H9 (cell line): ENCODE measurements around the gene SPPL3. TPM values are rescaled to one million over a fixed set of nuclear protein-coding genes. Genes with fewer than 3 reads are reported as not detected.

Source experiments
- DNase-seq: peaks from one replicate; pipeline ENCODE4 v3.0.0-alpha.2; 2017
- H2AFZ ChIP-seq: one replicate; pipeline ENCODE4 v1.6.1; 2013; ENCODE audit warnings: mild to moderate bottlenecking, low read length, control low read depth, moderate library complexity
- H2AK5ac ChIP-seq: 2 replicates; pipeline ENCODE4 v1.6.1; 2013; ENCODE audit warnings: low read length, control low read depth, mixed read lengths; ENCODE audit not compliant: insufficient read length
- H2BK120ac ChIP-seq: one replicate; pipeline ENCODE4 v1.6.1; 2013; ENCODE audit warnings: low read depth, mild to moderate bottlenecking, low read length, control low read depth, inconsistent platforms; ENCODE audit not compliant: poor library complexity, severe bottlenecking
- H2BK12ac ChIP-seq: 2 replicates; pipeline ENCODE4 v1.6.1; 2013; ENCODE audit warnings: low read length, control low read depth, mixed read lengths, low read depth; ENCODE audit not compliant: insufficient read length
- H2BK15ac ChIP-seq: 2 replicates; pipeline ENCODE4 v1.6.1; 2013; ENCODE audit warnings: low read depth, low read length, control low read depth
- H2BK20ac ChIP-seq: one replicate; pipeline ENCODE4 v1.6.1; 2013; ENCODE audit warnings: low read depth, mild to moderate bottlenecking, low read length, control low read depth, inconsistent platforms; ENCODE audit not compliant: poor library complexity, severe bottlenecking
- H2BK5ac ChIP-seq: 2 replicates; pipeline ENCODE4 v1.6.1; 2013; ENCODE audit warnings: low read length, control low read depth, mixed read lengths; ENCODE audit not compliant: insufficient read length
- H3K14ac ChIP-seq: 2 replicates; pipeline ENCODE4 v1.6.1; 2013; ENCODE audit warnings: low read length, control low read depth; ENCODE audit not compliant: insufficient read depth
- H3K18ac ChIP-seq: 2 replicates; pipeline ENCODE4 v1.6.1; 2013; ENCODE audit warnings: low read depth, mild to moderate bottlenecking, mixed read lengths, low read length, control low read depth; ENCODE audit not compliant: insufficient read length
- H3K23ac ChIP-seq: 2 replicates; pipeline ENCODE4 v1.6.1; 2013; ENCODE audit warnings: low read length, control low read depth, mixed read lengths, low read depth; ENCODE audit not compliant: insufficient read length
- H3K23me2 ChIP-seq: 2 replicates; pipeline ENCODE4 v1.6.1; 2013; ENCODE audit warnings: low read depth, mild to moderate bottlenecking, mixed read lengths, low read length, control low read depth; ENCODE audit not compliant: insufficient read length, poor library complexity, severe bottlenecking
- H3K27ac ChIP-seq: 2 replicates; pipeline ENCODE4 v1.5.1; 2013; ENCODE audit warnings: low read length, control low read depth, mixed read lengths, low read depth; ENCODE audit not compliant: insufficient read length
- H3K27me3 ChIP-seq: 2 replicates; pipeline ENCODE4 v1.6.1; 2013; ENCODE audit warnings: low read length, control low read depth, inconsistent platforms; ENCODE audit not compliant: insufficient read depth
- H3K4ac ChIP-seq: 2 replicates; pipeline ENCODE4 v1.6.1; 2013; ENCODE audit warnings: low read depth, mild to moderate bottlenecking, control low read depth, inconsistent platforms, low read length, moderate library complexity
- H3K4me1 ChIP-seq: 2 replicates; pipeline ENCODE4 v1.6.1; 2013; ENCODE audit warnings: low read length, control low read depth, inconsistent platforms; ENCODE audit not compliant: insufficient read depth
- H3K4me2 ChIP-seq: 2 replicates; pipeline ENCODE4 v1.6.1; 2013; ENCODE audit warnings: low read length, control low read depth, mixed read lengths; ENCODE audit not compliant: insufficient read length, insufficient read depth
- H3K56ac ChIP-seq: 2 replicates; pipeline ENCODE4 v1.6.1; 2013; ENCODE audit warnings: low read depth, mild to moderate bottlenecking, mixed read lengths, low read length, control low read depth; ENCODE audit not compliant: insufficient read length
- H3K79me1 ChIP-seq: 2 replicates; pipeline ENCODE4 v1.6.1; 2013; ENCODE audit warnings: low read depth, mild to moderate bottlenecking, moderate library complexity, low read length, control low read depth, inconsistent platforms; ENCODE audit not compliant: insufficient read depth, poor library complexity, severe bottlenecking
- H3K79me2 ChIP-seq: 2 replicates; pipeline ENCODE4 v1.6.1; 2013; ENCODE audit warnings: low read length, control low read depth, inconsistent platforms; ENCODE audit not compliant: insufficient read depth
- H3K9ac ChIP-seq: 2 replicates; pipeline ENCODE4 v1.6.1; 2013; ENCODE audit warnings: low read length, control low read depth, mixed read lengths; ENCODE audit not compliant: insufficient read length; ENCODE audit errors: extremely low read depth
- H3K9me3 ChIP-seq: one replicate; pipeline ENCODE4 v1.6.1; 2013; ENCODE audit warnings: low read depth, low read length, inconsistent platforms; ENCODE audit not compliant: control insufficient read depth
- H3T11ph ChIP-seq: one replicate; pipeline ENCODE4 v1.6.1; 2013; ENCODE audit warnings: mild to moderate bottlenecking, low read length, control low read depth, inconsistent platforms
- H4K20me1 ChIP-seq: one replicate; pipeline ENCODE4 v1.6.1; 2013; ENCODE audit not compliant: control insufficient read depth, insufficient read length, insufficient read depth
- H4K5ac ChIP-seq: 2 replicates; pipeline ENCODE4 v1.6.1; 2013; ENCODE audit warnings: low read depth, mild to moderate bottlenecking, mixed read lengths, low read length, control low read depth; ENCODE audit not compliant: insufficient read length
- H4K8ac ChIP-seq: replicated peaks from 2 replicates; pipeline ENCODE4 v1.6.1; 2013; ENCODE audit warnings: low read length, control low read depth, mixed read lengths, low read depth; ENCODE audit not compliant: insufficient read length
- H4K91ac ChIP-seq: 2 replicates; pipeline ENCODE4 v1.6.1; 2013; ENCODE audit warnings: low read depth, mild to moderate bottlenecking, moderate library complexity, mixed read lengths, low read length, control low read depth; ENCODE audit not compliant: insufficient read length
- H3K27ac Mint-ChIP-seq, 3 experiments: 2 replicates in 2 of 3; 3 replicates in 1 of 3; pipeline ENCODE4 v1.8.0; 2020 to 2021; ENCODE audit warnings: mixed read lengths in 3 of 3, mild to moderate bottlenecking in 1 of 3, moderate library complexity in 1 of 3
- H3K27me3 Mint-ChIP-seq: 2 replicates; pipeline ENCODE4 v1.8.0; 2021; ENCODE audit warnings: low read depth, mild to moderate bottlenecking, moderate library complexity, mixed read lengths
- H3K36me3 Mint-ChIP-seq, 3 experiments: 2 replicates in 2 of 3; 3 replicates in 1 of 3; pipeline ENCODE4 v1.8.0; 2020 to 2021; ENCODE audit warnings: low read depth in 3 of 3, mixed read lengths in 3 of 3; ENCODE audit not compliant: insufficient read depth in 1 of 3
- H3K4me1 Mint-ChIP-seq, 2 experiments: 2 replicates each; pipeline ENCODE4 v1.8.0; 2020; ENCODE audit warnings: mixed read lengths in 2 of 2
- H3K4me3 Mint-ChIP-seq, 2 experiments: 2 replicates in 1 of 2; 3 replicates in 1 of 2; pipeline ENCODE4 v1.8.0; 2020 to 2021; ENCODE audit warnings: mild to moderate bottlenecking in 2 of 2, mixed read lengths in 2 of 2, moderate library complexity in 1 of 2
- H3K9me3 Mint-ChIP-seq, 2 experiments: 2 replicates in 1 of 2; 3 replicates in 1 of 2; pipeline ENCODE4 v1.8.0; 2020; ENCODE audit warnings: mild to moderate bottlenecking in 2 of 2, mixed read lengths in 2 of 2, moderate library complexity in 1 of 2
- WGBS: extraction: QIAGEN DNeasy Blood & Tissue Kit; methylation state at CpG from one replicate; pipeline ENCODE4 v1.1.7; 2013; ENCODE audit warnings: missing lambda C conversion rate, low lambda C conversion rate, mixed read lengths; ENCODE audit not compliant: insufficient read length; ENCODE audit errors: extremely low coverage; 5-methylcytosine and 5-hydroxymethylcytosine counted together
- total RNA-seq: library from RNA; stranded (reverse); gene quantifications from 2 replicates; pipeline ENCODE4 v1.2.1, GENCODE V29; 2021
- TF ChIP-seq, protein P1 (sequence below): fragments of 200-600 bp; sonication (generic); conservative IDR thresholded peaks from 3 replicates; pipeline ENCODE4 v1.8.0; 2021; ENCODE audit warnings: antibody characterized with exemption, mild to moderate bottlenecking

The SPPL3 gene
- total RNA-seq, 1 experiment from 2014 or later = 46.3 TPM

DNA sequence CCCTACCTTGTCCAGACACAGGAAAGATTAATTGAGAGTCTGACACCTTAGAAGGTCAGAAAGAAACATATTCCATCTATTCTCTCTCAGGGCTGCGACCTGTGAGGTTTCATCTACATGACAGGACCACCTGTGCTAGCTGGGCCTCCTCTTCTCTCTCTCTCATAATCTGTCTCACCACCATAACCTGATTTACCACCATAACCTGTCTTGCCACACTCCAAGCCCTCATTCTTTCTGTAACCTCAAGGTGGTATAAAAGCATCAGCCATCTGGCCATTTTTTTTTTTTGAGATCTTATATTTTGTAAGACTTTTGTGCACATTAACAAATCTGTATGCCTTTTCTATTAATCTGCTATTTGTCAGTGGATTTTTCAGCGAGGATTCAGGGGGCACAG is 103.0 kb downstream of the SPPL3 start:
- Histone ChIP-seq H2AFZ (no peak overlapping the region), H2BK120ac (no peak overlapping the region), H3K27ac (no peak overlapping the region), H3K56ac (no peak overlapping the region), H4K5ac (no peak overlapping the region), H3K23ac (no peak overlapping the region), H2AK5ac (no peak overlapping the region), H3K4me2 (no peak overlapping the region), H2BK12ac (no peak overlapping the region), H2BK5ac (no peak overlapping the region), H3K4ac (no peak overlapping the region), H3K23me2 (no peaks in the 10 kb centered on the region), H3K9me3 (no peaks in the 10 kb centered on the region), H3K9ac (no peak overlapping the region), H2BK20ac (no peak overlapping the region), H3K4me1 (peaks cover 5% of the 10 kb centered on the region; the same call in 1 of the 2 replicates), H2BK15ac (no peak overlapping the region), H3K79me1 (no peaks in the 10 kb centered on the region), H3K27me3 (no peaks in the 10 kb centered on the region), H4K20me1 (no peaks in the 10 kb centered on the region), H3K79me2 (no peaks in the 10 kb centered on the region), H3K18ac (no peak overlapping the region), H3T11ph (no peak overlapping the region), H4K8ac (no peak overlapping the region), H4K91ac (no peak overlapping the region), H3K14ac (no peak overlapping the region)
- Mint-ChIP-seq H3K9me3 (peaks cover 10% of the 10 kb centered on the region in 2 experiments), H3K27me3 (no peaks in the 10 kb centered on the region), H3K4me1 (peaks cover 23 to 26% of the 10 kb centered on the region in 2 experiments), H3K36me3 (peaks cover 3 to 11% (median 5%) of the 10 kb centered on the region in 3 experiments; a peak in 5 of 7 replicates), H3K27ac (no peak overlapping the region), H3K4me3 (no peak overlapping the region)
- DNase-seq = no peak
- WGBS = no CpG with 5 or more reads among the region's 2 CpGs
- TF ChIP-seq, protein P1, sequence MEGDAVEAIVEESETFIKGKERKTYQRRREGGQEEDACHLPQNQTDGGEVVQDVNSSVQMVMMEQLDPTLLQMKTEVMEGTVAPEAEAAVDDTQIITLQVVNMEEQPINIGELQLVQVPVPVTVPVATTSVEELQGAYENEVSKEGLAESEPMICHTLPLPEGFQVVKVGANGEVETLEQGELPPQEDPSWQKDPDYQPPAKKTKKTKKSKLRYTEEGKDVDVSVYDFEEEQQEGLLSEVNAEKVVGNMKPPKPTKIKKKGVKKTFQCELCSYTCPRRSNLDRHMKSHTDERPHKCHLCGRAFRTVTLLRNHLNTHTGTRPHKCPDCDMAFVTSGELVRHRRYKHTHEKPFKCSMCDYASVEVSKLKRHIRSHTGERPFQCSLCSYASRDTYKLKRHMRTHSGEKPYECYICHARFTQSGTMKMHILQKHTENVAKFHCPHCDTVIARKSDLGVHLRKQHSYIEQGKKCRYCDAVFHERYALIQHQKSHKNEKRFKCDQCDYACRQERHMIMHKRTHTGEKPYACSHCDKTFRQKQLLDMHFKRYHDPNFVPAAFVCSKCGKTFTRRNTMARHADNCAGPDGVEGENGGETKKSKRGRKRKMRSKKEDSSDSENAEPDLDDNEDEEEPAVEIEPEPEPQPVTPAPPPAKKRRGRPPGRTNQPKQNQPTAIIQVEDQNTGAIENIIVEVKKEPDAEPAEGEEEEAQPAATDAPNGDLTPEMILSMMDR = no peak
